Measurements from ENCODE around the gene TFAM. TPM values are rescaled to one million over a fixed set of nuclear protein-coding genes. Genes with fewer than 3 reads are reported as not detected.

The TFAM gene
- total RNA-seq, 1 donor from 2014 or later: 16.1 TPM

GRCh38 chr10:58348571-58349033 lies 36.6 kb upstream of the TFAM start:
- H3K27me3 Mint-ChIP-seq (ENCODE audit: low read depth): no peaks in the 10 kb centered on the region
- no peak for DNase-seq (ENCODE audit: low spot score)
- no peak for TF ChIP-seq CTCF (IDR thresholded peaks at IDR 0.05)
- no peaks in the 10 kb centered on the region for H3K36me3 Mint-ChIP-seq (ENCODE audit: low read depth)
- H3K9me3 Mint-ChIP-seq (ENCODE audit: low read depth): no peaks in the 10 kb centered on the region
- H3K4me1 Mint-ChIP-seq (ENCODE audit: low read depth): peaks cover 20% of the 10 kb centered on the region
- no peak overlapping the region for H3K4me3 Mint-ChIP-seq (ENCODE audit: unreplicated experiment)
- H3K27ac Mint-ChIP-seq (ENCODE audit: unreplicated experiment): no peak overlapping the region

GRCh38 chr10:58350023-58350422 lies 35.2 kb upstream of the TFAM start:
- H3K9me3 Mint-ChIP-seq (ENCODE audit: low read depth): no peaks in the 10 kb centered on the region
- no peaks in the 10 kb centered on the region for H3K27me3 Mint-ChIP-seq (ENCODE audit: low read depth)
- TF ChIP-seq CTCF (IDR thresholded peaks at IDR 0.05): no peak
- H3K27ac Mint-ChIP-seq (ENCODE audit: unreplicated experiment): no peak overlapping the region
- H3K4me1 Mint-ChIP-seq (ENCODE audit: low read depth): peaks cover 20% of the 10 kb centered on the region
- no peaks in the 10 kb centered on the region for H3K36me3 Mint-ChIP-seq (ENCODE audit: low read depth)
- H3K4me3 Mint-ChIP-seq (ENCODE audit: unreplicated experiment): no peak overlapping the region
- no peak for DNase-seq (ENCODE audit: low spot score)

- Mint-ChIP-seq H3K4me3 (ENCODE audit: unreplicated experiment) (no peak overlapping the region), H3K9me3 (ENCODE audit: low read depth) (no peaks in the 10 kb centered on the region), H3K27ac (ENCODE audit: unreplicated experiment) (no peak overlapping the region), H3K36me3 (ENCODE audit: low read depth) (no peaks in the 10 kb centered on the region), H3K27me3 (ENCODE audit: low read depth) (no peaks in the 10 kb centered on the region), H3K4me1 (ENCODE audit: low read depth) (peaks cover 20% of the 10 kb centered on the region)
- no peak for TF ChIP-seq CTCF (IDR thresholded peaks at IDR 0.05)
- no peak for DNase-seq (ENCODE audit: low spot score)
These were observed 34.4 kb upstream of the TFAM start for GRCh38 chr10:58350619-58351323.

- H3K4me1 Mint-ChIP-seq (ENCODE audit: low read depth): peaks cover 20% of the 10 kb centered on the region
- no peak overlapping the region for H3K27ac Mint-ChIP-seq (ENCODE audit: unreplicated experiment)
- H3K9me3 Mint-ChIP-seq (ENCODE audit: low read depth): no peaks in the 10 kb centered on the region
- no peak overlapping the region for H3K4me3 Mint-ChIP-seq (ENCODE audit: unreplicated experiment)
- TF ChIP-seq CTCF (IDR thresholded peaks at IDR 0.05): no peak
- no peak for DNase-seq (ENCODE audit: low spot score)
- H3K36me3 Mint-ChIP-seq (ENCODE audit: low read depth): no peaks in the 10 kb centered on the region
- H3K27me3 Mint-ChIP-seq (ENCODE audit: low read depth): no peaks in the 10 kb centered on the region
These were observed 33.3 kb upstream of the TFAM start for GRCh38 chr10:58351616-58352578.

- H3K27ac Mint-ChIP-seq (ENCODE audit: unreplicated experiment): no peak overlapping the region
- H3K4me3 Mint-ChIP-seq (ENCODE audit: unreplicated experiment): no peak overlapping the region
- TF ChIP-seq CTCF (IDR thresholded peaks at IDR 0.05): no peak
These were observed 32.1 kb upstream of the TFAM start for GRCh38 chr10:58352956-58353610.

More at GRCh38 chr10:58352956-58353610, 32.1 kb upstream of the TFAM start:
- no peaks in the 10 kb centered on the region for H3K9me3 Mint-ChIP-seq (ENCODE audit: low read depth)
- no peak for DNase-seq (ENCODE audit: low spot score)
- no peaks in the 10 kb centered on the region for H3K27me3 Mint-ChIP-seq (ENCODE audit: low read depth)
- no peaks in the 10 kb centered on the region for H3K36me3 Mint-ChIP-seq (ENCODE audit: low read depth)
- H3K4me1 Mint-ChIP-seq (ENCODE audit: low read depth): peaks cover 14% of the 10 kb centered on the region
